GM19099 (cell line): ENCODE measurements around the gene C2CD2.
A peak's percentile ranks its signal among the peaks of the same experiment; 100 is the strongest.

ENCODE experiments used
- POLR2A ChIP-seq: IDR thresholded peaks from 3 replicates; pipeline ENCODE4 v1.6.1; 2011; ENCODE audit warnings: low read depth; ENCODE audit not compliant: insufficient read length; ENCODE audit errors: extremely low read depth

C2CD2 gene

DNA sequence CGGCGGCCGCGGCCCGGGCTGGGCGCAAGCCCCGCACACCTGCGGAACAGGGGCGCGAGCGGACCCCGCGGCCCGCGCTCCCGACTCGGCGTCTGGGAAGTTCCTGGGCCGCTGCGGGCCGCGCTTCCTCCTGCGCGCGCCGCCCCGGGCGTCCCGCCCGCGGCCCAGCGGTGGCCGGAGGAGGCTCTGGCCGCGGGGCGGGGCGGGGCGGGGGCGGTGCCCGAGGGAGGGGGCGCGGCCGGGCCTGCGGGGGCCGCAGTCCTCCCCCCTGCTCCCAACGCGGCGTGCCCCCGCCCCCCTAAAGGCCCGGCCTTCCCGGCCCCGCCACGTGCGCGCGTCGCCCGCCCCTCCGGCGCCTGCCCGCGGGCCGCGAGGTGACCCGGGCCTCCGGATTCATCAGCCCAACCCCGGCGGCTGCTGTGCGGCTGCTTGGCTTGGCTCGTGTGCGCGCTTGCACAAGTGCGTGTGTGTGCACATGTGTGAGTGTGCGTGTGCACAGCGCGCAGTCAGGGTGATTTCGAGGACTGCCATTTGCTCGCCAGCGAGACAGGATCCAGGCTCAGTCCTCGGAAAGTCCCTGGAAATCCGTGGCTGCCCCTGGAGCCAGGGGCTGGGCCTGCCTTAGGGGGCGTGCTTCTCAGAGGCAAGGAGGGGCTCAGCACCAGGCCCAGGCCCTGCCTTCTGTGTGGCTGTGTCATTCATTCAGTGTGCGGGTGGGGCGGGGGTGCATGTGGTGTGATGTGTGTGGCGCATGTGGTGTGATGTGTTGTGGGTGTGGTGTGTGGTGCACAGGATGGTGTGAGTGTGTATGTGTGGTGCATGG lies at the start of gene C2CD2:
C2CD2 (minus strand) TSS at position 188 of the 823 bp plus-strand sequence. CDS start 370 bp downstream, outside the sequence.
- peak; percentile 59 for TF ChIP-seq POLR2A

DNA sequence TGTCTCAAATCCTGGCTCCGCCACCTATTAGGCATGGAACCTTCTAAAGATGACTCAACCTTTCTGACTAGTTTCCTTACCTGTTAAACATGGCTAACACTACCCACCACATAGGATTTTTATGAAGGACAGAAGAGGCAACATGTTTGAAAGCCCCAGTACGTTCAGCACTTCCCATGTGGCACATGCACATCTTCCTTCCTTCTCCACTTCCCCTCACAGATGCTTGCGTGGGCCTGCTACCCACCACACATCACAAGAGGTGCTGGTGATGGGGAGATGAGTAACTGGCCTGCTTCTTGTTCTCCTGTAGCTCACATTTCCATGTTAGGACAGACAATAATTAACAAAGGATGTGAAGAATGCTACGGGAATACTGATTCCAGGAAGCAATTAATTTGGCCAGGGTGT lies 49.2 kb upstream of the C2CD2 start:
- no peak for TF ChIP-seq POLR2A

DNA sequence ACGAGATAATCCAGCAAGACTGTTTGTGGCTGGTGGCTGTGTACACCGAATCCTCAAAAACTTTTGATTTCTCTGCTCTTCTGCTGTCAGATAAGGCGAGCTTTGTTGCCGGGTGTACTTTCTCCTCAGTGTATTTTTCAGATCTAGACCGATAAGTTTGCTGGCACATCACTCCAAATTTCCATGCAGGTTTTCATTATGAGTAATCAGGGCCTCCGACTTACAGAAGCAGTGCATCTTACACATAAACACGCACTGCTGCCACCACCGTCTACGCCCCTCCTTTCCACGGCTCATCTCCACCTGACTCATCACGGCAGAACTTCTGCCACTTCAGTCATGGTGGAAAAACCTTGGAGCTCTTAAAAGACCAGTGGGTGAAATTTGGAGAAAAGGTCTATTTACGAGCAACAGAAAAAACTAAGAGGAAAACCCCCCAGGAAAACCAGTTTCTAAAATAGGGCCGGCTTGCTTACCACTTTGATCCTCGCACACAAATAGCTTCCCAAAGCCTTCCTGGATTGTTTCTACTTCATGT lies 48.7 kb upstream of the C2CD2 start:
- TF ChIP-seq POLR2A = no peak

DNA sequence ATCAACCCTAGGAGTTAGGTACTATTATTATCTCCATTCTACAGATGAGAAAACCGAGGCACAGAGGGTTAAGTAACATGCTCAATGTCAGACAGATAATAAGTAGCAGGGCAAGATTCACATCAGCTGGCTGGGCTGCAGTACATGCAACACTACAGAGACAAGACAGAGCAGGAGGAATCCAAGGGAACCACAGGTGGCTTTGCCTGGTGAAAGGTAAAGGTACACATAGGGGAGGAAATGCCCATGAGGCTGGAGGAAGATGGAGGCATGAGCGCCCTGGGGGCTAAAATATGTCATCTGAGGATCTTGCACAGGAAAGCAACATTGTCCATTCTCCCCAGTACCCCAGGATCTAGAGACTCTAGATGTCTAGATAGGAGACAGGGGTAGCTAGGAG lies 48.0 kb upstream of the C2CD2 start:
- TF ChIP-seq POLR2A = no peak

DNA sequence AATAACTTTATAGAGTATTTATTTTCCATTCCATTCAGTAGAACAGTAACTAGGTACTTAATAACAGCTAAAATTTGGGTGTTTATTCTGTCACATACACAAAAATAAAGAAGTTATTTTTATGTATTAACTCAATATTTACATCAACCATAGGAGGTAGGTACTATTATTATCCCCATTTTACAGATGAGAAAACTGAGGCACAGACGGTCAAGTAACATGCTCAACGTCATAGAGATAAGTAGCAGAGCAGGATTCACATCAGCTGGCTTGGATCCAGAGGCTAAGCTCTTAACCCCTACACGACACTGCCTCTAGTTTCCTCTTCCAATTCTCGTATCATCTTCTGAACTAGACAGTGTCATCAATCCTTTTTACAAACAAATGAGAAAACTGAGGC lies 47.1 kb upstream of the C2CD2 start:
- TF ChIP-seq POLR2A = no peak

DNA sequence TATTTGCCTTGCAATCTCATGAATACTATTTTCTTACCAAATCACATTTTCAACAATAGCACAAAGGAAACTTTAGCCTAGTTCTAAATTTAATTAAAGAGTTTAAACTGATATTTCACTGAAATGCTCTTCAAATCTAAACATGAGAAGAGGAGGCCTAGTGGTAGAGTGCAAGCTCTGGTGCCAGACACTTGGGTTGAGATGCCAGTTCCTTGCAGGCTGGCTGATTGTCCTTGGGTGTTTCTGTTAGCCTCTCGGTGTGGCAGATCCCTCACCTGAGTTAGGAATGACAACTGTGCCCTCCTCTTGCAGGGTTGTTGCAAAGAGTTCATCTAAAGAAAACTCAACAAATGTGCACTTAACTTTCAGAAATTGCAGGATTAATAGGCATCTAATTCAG lies 43.8 kb upstream of the C2CD2 start:
- no peak for TF ChIP-seq POLR2A

DNA sequence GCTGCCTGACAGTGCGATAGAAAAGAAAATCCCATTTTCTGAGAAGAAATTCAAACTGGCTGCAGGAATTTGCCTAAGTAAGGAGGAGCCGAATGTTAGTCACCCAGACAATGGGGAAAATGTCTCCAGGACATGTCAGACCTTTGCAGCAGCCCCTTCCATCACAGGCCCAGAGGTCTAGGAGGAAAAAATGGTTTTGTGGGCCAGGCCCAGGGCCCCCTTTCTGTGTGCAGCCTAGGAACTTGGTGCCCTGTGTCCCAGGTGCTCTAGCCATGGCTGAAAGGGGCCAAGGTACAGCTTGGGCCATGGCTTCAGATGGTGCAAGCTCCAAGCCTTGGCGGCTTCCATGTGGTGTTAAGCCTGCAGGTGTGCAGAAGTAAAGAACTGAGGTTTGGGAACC lies 41.8 kb upstream of the C2CD2 start:
- TF ChIP-seq POLR2A = no peak

DNA sequence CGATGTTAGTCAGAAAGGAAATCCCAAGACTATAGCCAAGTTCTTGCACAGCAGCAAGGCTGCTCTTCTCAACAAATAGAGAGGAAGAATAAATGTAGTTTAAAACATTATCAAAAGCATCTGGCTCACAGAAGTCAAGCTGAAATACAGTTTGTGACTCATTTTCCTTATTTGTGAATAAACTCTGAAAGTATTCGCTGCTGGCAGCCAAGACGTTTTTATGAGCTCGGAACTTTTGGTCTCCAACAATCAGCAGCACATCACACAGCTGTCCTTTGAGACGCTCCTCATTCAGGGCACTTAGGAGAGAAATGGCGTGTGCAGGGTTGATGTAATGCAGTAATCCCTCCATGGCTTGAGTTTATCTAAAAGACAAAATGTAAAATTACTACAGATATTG lies 39.9 kb upstream of the C2CD2 start:
- TF ChIP-seq POLR2A = no peak

DNA sequence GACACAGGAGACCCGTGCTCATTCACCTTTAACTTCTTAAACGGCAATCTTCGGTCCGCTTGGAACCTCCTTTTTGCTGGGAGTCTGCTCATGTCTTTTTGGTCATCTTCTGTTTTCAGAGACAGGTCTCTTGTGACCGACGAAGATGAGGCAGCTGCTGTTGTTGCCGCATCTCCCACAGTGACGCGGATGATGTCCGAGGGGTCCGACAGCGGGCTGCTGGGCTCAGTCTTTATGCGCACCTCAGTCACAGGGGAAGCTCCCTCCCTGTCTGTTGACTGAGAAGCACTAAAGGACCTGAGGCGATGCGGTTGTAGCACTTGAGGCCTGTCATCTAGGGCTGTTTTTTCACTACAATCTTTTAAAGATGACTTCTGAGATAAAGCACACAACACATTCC lies 38.8 kb upstream of the C2CD2 start:
- TF ChIP-seq POLR2A = no peak

DNA sequence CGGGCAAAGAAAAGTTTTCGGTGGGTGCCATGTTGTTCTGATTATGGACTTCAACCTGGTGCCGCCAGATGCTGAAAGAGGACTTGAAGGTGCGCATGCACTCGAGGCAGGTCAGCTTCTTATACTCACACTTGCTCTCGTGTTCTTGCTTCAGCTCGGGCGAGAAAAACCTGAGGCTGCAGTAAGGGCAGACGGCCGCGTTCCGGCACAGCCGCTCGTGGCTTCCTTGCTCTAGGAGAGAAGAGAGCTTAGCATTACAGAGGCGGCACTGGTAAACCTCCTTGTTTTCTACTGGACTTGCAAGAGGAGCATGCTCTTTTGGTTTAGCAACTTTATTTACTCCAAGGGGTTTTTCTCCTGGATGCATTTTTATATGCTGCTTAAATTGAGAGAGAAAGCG lies 37.8 kb upstream of the C2CD2 start:
- no peak for TF ChIP-seq POLR2A

DNA sequence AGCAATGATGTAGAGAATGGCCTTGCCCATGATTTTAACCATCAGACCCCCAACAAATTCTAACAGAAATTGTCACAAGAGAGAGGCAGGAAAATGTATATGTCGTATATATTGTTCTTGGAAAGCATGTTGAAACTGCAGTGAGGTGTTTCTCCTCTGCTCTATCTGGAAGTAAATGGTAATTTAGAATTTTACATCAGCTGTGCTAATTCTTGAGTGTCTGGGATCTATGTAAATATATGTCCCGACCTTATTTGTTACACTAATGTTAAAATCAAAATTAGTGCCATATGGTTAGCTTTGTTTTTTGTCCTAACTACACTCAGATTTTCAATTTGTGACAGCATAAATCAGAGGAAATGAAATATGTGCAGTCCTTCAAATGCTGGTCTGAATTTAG lies 35.9 kb upstream of the C2CD2 start:
- no peak for TF ChIP-seq POLR2A

DNA sequence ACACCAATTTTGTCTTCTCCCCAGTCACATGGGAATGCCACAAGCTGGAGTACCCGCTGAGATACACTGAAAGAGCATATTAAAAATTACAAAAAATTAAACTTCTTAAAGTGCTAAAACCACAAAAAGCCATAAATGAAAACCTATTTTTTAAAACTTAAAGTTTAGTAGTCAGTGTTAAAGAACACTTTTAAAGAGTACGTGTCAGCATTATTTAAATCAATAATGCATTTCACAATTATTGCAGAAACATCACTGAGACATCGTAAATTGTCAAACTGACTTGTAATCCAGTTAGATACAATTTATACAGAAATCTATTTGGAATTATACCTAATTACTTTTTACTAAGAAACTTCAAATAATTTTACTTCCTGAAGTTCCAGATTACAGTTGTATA lies 33.5 kb upstream of the C2CD2 start:
- TF ChIP-seq POLR2A = no peak

DNA sequence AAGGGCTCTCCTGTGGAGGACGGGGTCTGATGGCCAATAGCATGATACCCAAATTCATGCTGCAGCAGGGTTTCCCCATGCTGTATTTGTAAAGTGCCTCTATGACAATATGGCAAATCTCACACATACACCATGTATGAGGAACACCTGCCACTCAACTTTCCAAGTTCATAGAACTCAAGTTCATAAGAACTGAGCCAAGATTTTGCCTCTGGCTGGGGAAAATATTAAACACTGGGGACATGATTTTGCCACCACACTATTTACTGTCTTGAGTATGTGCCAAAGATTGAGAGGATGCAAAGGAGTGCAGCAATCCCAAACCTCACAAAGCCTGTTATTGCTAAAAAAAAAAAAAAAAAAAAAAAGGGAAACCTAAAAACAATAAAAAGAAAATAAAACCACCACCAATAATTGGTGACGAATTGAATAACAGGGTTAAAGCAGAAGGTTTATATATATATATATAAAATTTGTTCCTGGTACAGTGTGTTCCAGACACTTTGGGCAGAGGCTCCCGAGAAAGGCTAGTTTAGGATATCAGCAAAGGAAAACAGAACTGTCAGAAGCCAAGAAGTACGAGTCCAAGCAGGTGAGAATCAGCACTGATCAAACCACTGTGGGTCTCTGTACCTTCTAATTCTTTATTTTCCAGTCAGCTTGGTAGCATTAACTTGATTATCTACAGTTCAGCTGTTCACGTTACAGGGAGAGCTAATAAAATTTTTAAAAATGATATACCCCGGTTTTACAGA lies 32.0 kb upstream of the C2CD2 start:
- TF ChIP-seq POLR2A = no peak

DNA sequence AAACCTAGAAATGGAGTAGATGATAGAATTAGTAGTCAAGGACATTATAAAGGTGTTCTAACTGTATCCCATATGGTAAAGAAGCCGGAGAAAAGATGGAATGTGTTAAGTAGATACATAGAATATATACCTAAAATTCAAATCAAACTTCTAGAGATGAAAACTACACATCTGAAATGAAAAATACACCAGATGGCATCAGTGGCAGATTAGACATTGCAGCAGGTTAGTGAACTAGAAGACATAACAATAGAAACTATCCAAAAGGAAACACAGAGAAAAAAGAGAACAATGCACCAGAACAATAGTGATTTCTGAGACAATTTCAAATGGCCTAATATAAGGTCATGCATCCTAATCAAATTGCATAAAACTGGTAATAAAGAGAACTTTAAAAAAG lies 29.4 kb upstream of the C2CD2 start:
- no peak for TF ChIP-seq POLR2A

DNA sequence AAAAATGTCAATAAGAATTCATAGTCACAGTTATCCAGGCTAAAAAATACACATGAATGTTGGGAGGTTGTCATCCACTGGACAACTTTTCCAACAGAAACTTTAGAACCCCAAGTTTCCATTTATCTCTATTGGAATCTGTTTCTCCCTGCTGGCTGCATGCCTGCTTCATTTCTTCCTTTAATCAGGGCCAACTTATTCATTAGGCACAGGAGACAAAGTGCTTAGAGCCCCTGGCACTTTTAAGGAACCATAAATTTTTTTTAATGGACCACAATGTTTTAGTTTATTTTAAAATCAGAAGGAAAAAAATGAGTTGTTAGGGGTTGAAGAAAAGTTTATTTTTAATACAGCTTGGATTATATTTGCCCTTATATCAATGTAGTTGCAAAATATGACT lies 26.7 kb upstream of the C2CD2 start:
- TF ChIP-seq POLR2A = no peak
